ENCODE data around the gene ACHE. TPM values are rescaled to one million over a fixed set of nuclear protein-coding genes. Genes with fewer than 3 reads are reported as not detected.

Gene ACHE
- total and polyA plus RNA-seq, 2 donors (not counting 1 experiment from before 2014, with no cell fraction given) = under 0.01 to 0.07 TPM

- H3K4me1 ChIP-seq (ENCODE audit: control insufficient read depth, extremely low read depth, insufficient read depth, low read length) = no peaks in the 10 kb centered on the region
- no peaks in the 10 kb centered on the region for H3K79me2 ChIP-seq (ENCODE audit: control insufficient read depth, insufficient read depth, low read length)
- H3K9me3 ChIP-seq (ENCODE audit: control insufficient read depth, insufficient read depth, low read depth, low read length) = no peaks in the 10 kb centered on the region
- H3K4me3 ChIP-seq (replicated peaks in 1 of 4; ENCODE audit: control extremely low read depth in 1 of 4, insufficient read depth in 1 of 4, low read depth in 3 of 4, low read length in 4 of 4) = no peak overlapping the region
- TF ChIP-seq CTCF (conservative IDR thresholded peaks at IDR 0.05 in 1 of 2, IDR thresholded peaks at IDR 0.05 in 1 of 2; ENCODE audit: low read depth in 1 of 2, low read length in 2 of 2) (no peak), EZH2 (IDR thresholded peaks at IDR 0.05; ENCODE audit: low read length, missing control alignments) (no peak)
- H3K4me2 ChIP-seq (ENCODE audit: extremely low read depth, insufficient read depth, low read length) = no peak overlapping the region
- no peaks in the 10 kb centered on the region for H3K36me3 ChIP-seq (ENCODE audit: control insufficient read depth, insufficient read depth, low read length)
- H3K27ac ChIP-seq (ENCODE audit: insufficient read depth, low read length) = no peak overlapping the region
- peaks cover 21% of the 10 kb centered on the region for H3K27me3 ChIP-seq (ENCODE audit: control insufficient read depth, insufficient read depth, low read length)
- no peak overlapping the region for H2AFZ ChIP-seq (ENCODE audit: low read length)
- H4K20me1 ChIP-seq (ENCODE audit: control insufficient read depth, extremely low read depth, insufficient read depth, low read length) = no peaks in the 10 kb centered on the region
- no peak for DNase-seq (ENCODE audit: low read depth in 2 of 2)
- no peak overlapping the region for H3K9ac ChIP-seq (ENCODE audit: insufficient read depth, low read length)
Observed at GRCh38 chr7:100900978-100901377, 5.3 kb upstream of the ACHE start.

- no peaks in the 10 kb centered on the region for H3K4me1 ChIP-seq (ENCODE audit: control insufficient read depth, extremely low read depth, insufficient read depth, low read length)
- no peaks in the 10 kb centered on the region for H3K79me2 ChIP-seq (ENCODE audit: control insufficient read depth, insufficient read depth, low read length)
- H3K9me3 ChIP-seq (ENCODE audit: control insufficient read depth, insufficient read depth, low read depth, low read length) = no peaks in the 10 kb centered on the region
- no peak overlapping the region for H3K9ac ChIP-seq (ENCODE audit: insufficient read depth, low read length)
- DNase-seq (ENCODE audit: low read depth in 2 of 2) = no peak
- H2AFZ ChIP-seq (ENCODE audit: low read length) = no peak overlapping the region
- H3K27ac ChIP-seq (ENCODE audit: insufficient read depth, low read length) = no peak overlapping the region
- peaks cover 30% of the 10 kb centered on the region for H3K27me3 ChIP-seq (ENCODE audit: control insufficient read depth, insufficient read depth, low read length)
- TF ChIP-seq CTCF (conservative IDR thresholded peaks at IDR 0.05 in 1 of 2, IDR thresholded peaks at IDR 0.05 in 1 of 2; ENCODE audit: low read depth in 1 of 2, low read length in 2 of 2) (no peak), EZH2 (IDR thresholded peaks at IDR 0.05; ENCODE audit: low read length, missing control alignments) (no peak)
- no peak overlapping the region for H3K4me2 ChIP-seq (ENCODE audit: extremely low read depth, insufficient read depth, low read length)
- H3K4me3 ChIP-seq (replicated peaks in 1 of 4; ENCODE audit: control extremely low read depth in 1 of 4, insufficient read depth in 1 of 4, low read depth in 3 of 4, low read length in 4 of 4) = no peak overlapping the region
- H4K20me1 ChIP-seq (ENCODE audit: control insufficient read depth, extremely low read depth, insufficient read depth, low read length) = no peaks in the 10 kb centered on the region
- no peaks in the 10 kb centered on the region for H3K36me3 ChIP-seq (ENCODE audit: control insufficient read depth, insufficient read depth, low read length)
Observed at GRCh38 chr7:100899432-100899831, 3.7 kb upstream of the ACHE start.

- no peaks in the 10 kb centered on the region for H3K79me2 ChIP-seq (ENCODE audit: control insufficient read depth, insufficient read depth, low read length)
- H3K27ac ChIP-seq (ENCODE audit: insufficient read depth, low read length) = no peak overlapping the region
- H3K9ac ChIP-seq (ENCODE audit: insufficient read depth, low read length) = no peak overlapping the region
- H2AFZ ChIP-seq (ENCODE audit: low read length) = no peak overlapping the region
- DNase-seq (ENCODE audit: low read depth in 2 of 2) = no peak
- no peaks in the 10 kb centered on the region for H4K20me1 ChIP-seq (ENCODE audit: control insufficient read depth, extremely low read depth, insufficient read depth, low read length)
- no peaks in the 10 kb centered on the region for H3K36me3 ChIP-seq (ENCODE audit: control insufficient read depth, insufficient read depth, low read length)
- H3K27me3 ChIP-seq (ENCODE audit: control insufficient read depth, insufficient read depth, low read length) = peaks cover 30% of the 10 kb centered on the region
- TF ChIP-seq CTCF (conservative IDR thresholded peaks at IDR 0.05 in 1 of 2, IDR thresholded peaks at IDR 0.05 in 1 of 2; ENCODE audit: low read depth in 1 of 2, low read length in 2 of 2) (no peak), EZH2 (IDR thresholded peaks at IDR 0.05; ENCODE audit: low read length, missing control alignments) (no peak)
- no peak overlapping the region for H3K4me3 ChIP-seq (replicated peaks in 1 of 4; ENCODE audit: control extremely low read depth in 1 of 4, insufficient read depth in 1 of 4, low read depth in 3 of 4, low read length in 4 of 4)
- H3K4me2 ChIP-seq (ENCODE audit: extremely low read depth, insufficient read depth, low read length) = no peak overlapping the region
- H3K9me3 ChIP-seq (ENCODE audit: control insufficient read depth, insufficient read depth, low read depth, low read length) = no peaks in the 10 kb centered on the region
- no peaks in the 10 kb centered on the region for H3K4me1 ChIP-seq (ENCODE audit: control insufficient read depth, extremely low read depth, insufficient read depth, low read length)
Observed at GRCh38 chr7:100897772-100898454, 2.2 kb upstream of the ACHE start.
